ENCODE data around the gene CDC14A.

Gene CDC14A

DNA sequence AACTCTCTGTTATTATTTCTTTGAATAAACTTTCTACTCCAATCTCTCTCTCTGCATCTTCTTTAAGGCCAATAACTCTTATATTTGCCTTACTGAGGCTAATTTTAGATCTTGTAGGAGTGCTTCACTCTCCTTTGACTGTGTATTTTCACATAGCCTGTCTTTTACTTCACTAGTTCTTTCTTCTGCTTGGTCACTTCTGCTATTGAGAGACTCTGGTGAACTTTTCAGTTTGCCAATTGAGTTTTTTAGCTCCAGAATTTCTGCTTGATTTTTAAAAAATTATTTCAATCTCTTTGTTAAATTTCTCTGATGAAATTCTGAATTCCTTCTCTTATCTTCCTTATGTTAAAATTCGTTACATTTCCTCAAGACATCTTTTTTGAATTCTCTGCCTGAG lies 203.9 kb downstream of the CDC14A start:
- Histone ChIP-seq H4K20me1 (ENCODE audit: insufficient read depth, low read length) (no peaks in the 10 kb centered on the region), H3K27ac (ENCODE audit: low read depth, low read length, poor library complexity, severe bottlenecking) (no peak overlapping the region), H3K4me1 (ENCODE audit: insufficient read depth, low read length, severe bottlenecking) (no peaks in the 10 kb centered on the region), H3K4me3 (ENCODE audit: low read depth, low read length, poor library complexity, severe bottlenecking) (no peak overlapping the region), H3F3A (ENCODE audit: insufficient read depth, low read length) (no peaks in the 10 kb centered on the region), H3K9me2 (ENCODE audit: low read depth, low read length) (no peaks in the 10 kb centered on the region), H3K9me3 (ENCODE audit: low read length) (no peaks in the 10 kb centered on the region), H3K27me3 (ENCODE audit: insufficient read depth, low read length) (no peaks in the 10 kb centered on the region), H2AFZ (ENCODE audit: low read length) (no peak overlapping the region), H3K36me3 (ENCODE audit: insufficient read depth, low read length) (no peaks in the 10 kb centered on the region), H3K4me2 (ENCODE audit: low read length) (no peak overlapping the region), H3K79me2 (ENCODE audit: insufficient read depth, low read length) (no peaks in the 10 kb centered on the region), H3K9ac (ENCODE audit: low read length) (no peak overlapping the region)
- TF ChIP-seq EZH2 (IDR thresholded peaks at IDR 0.05; ENCODE audit: borderline replicate concordance, low read length) = no peak
- TF ChIP-seq, protein P1, sequence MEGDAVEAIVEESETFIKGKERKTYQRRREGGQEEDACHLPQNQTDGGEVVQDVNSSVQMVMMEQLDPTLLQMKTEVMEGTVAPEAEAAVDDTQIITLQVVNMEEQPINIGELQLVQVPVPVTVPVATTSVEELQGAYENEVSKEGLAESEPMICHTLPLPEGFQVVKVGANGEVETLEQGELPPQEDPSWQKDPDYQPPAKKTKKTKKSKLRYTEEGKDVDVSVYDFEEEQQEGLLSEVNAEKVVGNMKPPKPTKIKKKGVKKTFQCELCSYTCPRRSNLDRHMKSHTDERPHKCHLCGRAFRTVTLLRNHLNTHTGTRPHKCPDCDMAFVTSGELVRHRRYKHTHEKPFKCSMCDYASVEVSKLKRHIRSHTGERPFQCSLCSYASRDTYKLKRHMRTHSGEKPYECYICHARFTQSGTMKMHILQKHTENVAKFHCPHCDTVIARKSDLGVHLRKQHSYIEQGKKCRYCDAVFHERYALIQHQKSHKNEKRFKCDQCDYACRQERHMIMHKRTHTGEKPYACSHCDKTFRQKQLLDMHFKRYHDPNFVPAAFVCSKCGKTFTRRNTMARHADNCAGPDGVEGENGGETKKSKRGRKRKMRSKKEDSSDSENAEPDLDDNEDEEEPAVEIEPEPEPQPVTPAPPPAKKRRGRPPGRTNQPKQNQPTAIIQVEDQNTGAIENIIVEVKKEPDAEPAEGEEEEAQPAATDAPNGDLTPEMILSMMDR (IDR thresholded peaks at IDR 0.05; ENCODE audit: low read length) = no peak

GRCh38 chr1:100556925-100557605 lies 204.8 kb downstream of the CDC14A start:
- no peaks in the 10 kb centered on the region for H3K9me2 ChIP-seq (ENCODE audit: low read depth, low read length)
- H3K36me3 ChIP-seq (ENCODE audit: insufficient read depth, low read length) = no peaks in the 10 kb centered on the region
- TF ChIP-seq, protein P1 (IDR thresholded peaks at IDR 0.05; ENCODE audit: low read length) = no peak
- no peak for TF ChIP-seq EZH2 (IDR thresholded peaks at IDR 0.05; ENCODE audit: borderline replicate concordance, low read length)
- H3K4me1 ChIP-seq (ENCODE audit: insufficient read depth, low read length, severe bottlenecking) = no peaks in the 10 kb centered on the region
- H3K4me3 ChIP-seq (ENCODE audit: low read depth, low read length, poor library complexity, severe bottlenecking) = no peak overlapping the region
- H3F3A ChIP-seq (ENCODE audit: insufficient read depth, low read length) = no peaks in the 10 kb centered on the region
- no peak overlapping the region for H3K27ac ChIP-seq (ENCODE audit: low read depth, low read length, poor library complexity, severe bottlenecking)
- no peaks in the 10 kb centered on the region for H3K27me3 ChIP-seq (ENCODE audit: insufficient read depth, low read length)
- H3K79me2 ChIP-seq (ENCODE audit: insufficient read depth, low read length) = no peaks in the 10 kb centered on the region
- no peak overlapping the region for H3K4me2 ChIP-seq (ENCODE audit: low read length)
- H4K20me1 ChIP-seq (ENCODE audit: insufficient read depth, low read length) = no peaks in the 10 kb centered on the region
- no peaks in the 10 kb centered on the region for H3K9me3 ChIP-seq (ENCODE audit: low read length)
- H2AFZ ChIP-seq (ENCODE audit: low read length) = no peak overlapping the region
- no peak overlapping the region for H3K9ac ChIP-seq (ENCODE audit: low read length)

- no peak overlapping the region for H3K4me3 ChIP-seq (ENCODE audit: low read depth, low read length, poor library complexity, severe bottlenecking)
- H3K79me2 ChIP-seq (ENCODE audit: insufficient read depth, low read length) = no peaks in the 10 kb centered on the region
- H3K9me3 ChIP-seq (ENCODE audit: low read length) = no peaks in the 10 kb centered on the region
- H3K36me3 ChIP-seq (ENCODE audit: insufficient read depth, low read length) = no peaks in the 10 kb centered on the region
- no peaks in the 10 kb centered on the region for H3K4me1 ChIP-seq (ENCODE audit: insufficient read depth, low read length, severe bottlenecking)
- no peak overlapping the region for H3K9ac ChIP-seq (ENCODE audit: low read length)
- H3F3A ChIP-seq (ENCODE audit: insufficient read depth, low read length) = no peaks in the 10 kb centered on the region
- no peak for TF ChIP-seq EZH2 (IDR thresholded peaks at IDR 0.05; ENCODE audit: borderline replicate concordance, low read length)
- TF ChIP-seq, protein P1 (IDR thresholded peaks at IDR 0.05; ENCODE audit: low read length) = no peak
- no peak overlapping the region for H3K27ac ChIP-seq (ENCODE audit: low read depth, low read length, poor library complexity, severe bottlenecking)
- no peaks in the 10 kb centered on the region for H3K27me3 ChIP-seq (ENCODE audit: insufficient read depth, low read length)
- H4K20me1 ChIP-seq (ENCODE audit: insufficient read depth, low read length) = no peaks in the 10 kb centered on the region
- H3K9me2 ChIP-seq (ENCODE audit: low read depth, low read length) = no peaks in the 10 kb centered on the region
- no peak overlapping the region for H2AFZ ChIP-seq (ENCODE audit: low read length)
- H3K4me2 ChIP-seq (ENCODE audit: low read length) = no peak overlapping the region
Observed at GRCh38 chr1:100557606-100557953, 205.3 kb downstream of the CDC14A start.
